ENCODE data around the gene MTMR3. TPM values are rescaled to one million over a fixed set of nuclear protein-coding genes. Genes with fewer than 3 reads are reported as not detected.

MTMR3 gene
- total RNA-seq, 2 experiments from 2014 or later, result 17.6 to 22.2 TPM

GRCh38 chr22:29877620-29878019, 5.4 kb upstream of the MTMR3 start:
- no peak overlapping the region for H3K4me3 ChIP-seq (ENCODE audit: low read depth, low read length, poor library complexity, severe bottlenecking)
- H3K4me2 ChIP-seq (ENCODE audit: low read length), result no peak overlapping the region
- BruUV-seq (replicated peaks), result no TSS peak
- POLR2A ChIA-PET, result no interaction called here
- no peak overlapping the region for H2AFZ ChIP-seq (ENCODE audit: low read length)
- H3K9me3 ChIP-seq (ENCODE audit: low read length), result no peaks in the 10 kb centered on the region
- no peak overlapping the region for H3K27ac ChIP-seq (ENCODE audit: low read depth, low read length, poor library complexity, severe bottlenecking)
- H3K4me1 ChIP-seq (ENCODE audit: insufficient read depth, low read length, poor library complexity, severe bottlenecking), result no peaks in the 10 kb centered on the region
- no peak for TF ChIP-seq CTCF (conservative IDR thresholded peaks at IDR 0.05; ENCODE audit: low read length)
- no peak for TF ChIP-seq EZH2phosphoT487 (IDR thresholded peaks at IDR 0.05; ENCODE audit: borderline replicate concordance, low read depth, low read length)
- CTCF ChIA-PET (ENCODE audit: unreplicated experiment), result no interaction called here
- H3K79me2 ChIP-seq (ENCODE audit: insufficient read depth, low read depth, low read length), result no peaks in the 10 kb centered on the region
- no peak for DNase-seq (ENCODE audit: low spot score)
- no peaks in the 10 kb centered on the region for H4K20me1 ChIP-seq (ENCODE audit: insufficient read depth, low read length)
- intact Hi-C loops (cut with micrococcal nuclease; ENCODE audit: unreplicated experiment), result no loop called here
- H3K9me2 ChIP-seq (ENCODE audit: insufficient read depth, low read length), result no peaks in the 10 kb centered on the region
- no peaks in the 10 kb centered on the region for H3K36me3 ChIP-seq (ENCODE audit: insufficient read depth, low read length)

GRCh38 chr22:29879753-29880152, 3.2 kb upstream of the MTMR3 start:
- no peak overlapping the region for H3K4me2 ChIP-seq (ENCODE audit: low read length)
- no peak overlapping the region for H2AFZ ChIP-seq (ENCODE audit: low read length)
- TF ChIP-seq EZH2phosphoT487 (IDR thresholded peaks at IDR 0.05; ENCODE audit: borderline replicate concordance, low read depth, low read length) (no peak), CTCF (conservative IDR thresholded peaks at IDR 0.05; ENCODE audit: low read length) (no peak)
- BruUV-seq (replicated peaks), result no TSS peak
- no peaks in the 10 kb centered on the region for H3K9me3 ChIP-seq (ENCODE audit: low read length)
- DNase-seq (ENCODE audit: low spot score), result peak; percentile 4
- intact Hi-C loops (cut with micrococcal nuclease; ENCODE audit: unreplicated experiment), result loop anchor here (5.0 kb wide), 1 partner anchor 112 kb away; the partner anchor contains the start of genes UQCR10 and ZMAT5
- peaks cover 12% of the 10 kb centered on the region; the same call in 1 of the 2 replicates for H3K79me2 ChIP-seq (ENCODE audit: insufficient read depth, low read depth, low read length)
- H3K4me1 ChIP-seq (ENCODE audit: insufficient read depth, low read length, poor library complexity, severe bottlenecking), result peaks cover 5% of the 10 kb centered on the region
- CTCF ChIA-PET (ENCODE audit: unreplicated experiment), result no interaction called here
- no peak overlapping the region for H3K27ac ChIP-seq (ENCODE audit: low read depth, low read length, poor library complexity, severe bottlenecking)
- H3K4me3 ChIP-seq (ENCODE audit: low read depth, low read length, poor library complexity, severe bottlenecking), result no peak overlapping the region
- no peaks in the 10 kb centered on the region for H3K36me3 ChIP-seq (ENCODE audit: insufficient read depth, low read length)
- H3K9me2 ChIP-seq (ENCODE audit: insufficient read depth, low read length), result no peaks in the 10 kb centered on the region
- POLR2A ChIA-PET, result no interaction called here
- no peaks in the 10 kb centered on the region for H4K20me1 ChIP-seq (ENCODE audit: insufficient read depth, low read length)

- TF ChIP-seq EZH2phosphoT487 (IDR thresholded peaks at IDR 0.05; ENCODE audit: borderline replicate concordance, low read depth, low read length), result no peak
- TF ChIP-seq CTCF (conservative IDR thresholded peaks at IDR 0.05; ENCODE audit: low read length), result no peak
- Histone ChIP-seq H3K4me1 (ENCODE audit: insufficient read depth, low read length, poor library complexity, severe bottlenecking) (peaks cover 5% of the 10 kb centered on the region), H3K79me2 (ENCODE audit: insufficient read depth, low read depth, low read length) (peaks cover 16% of the 10 kb centered on the region; the same call in 1 of the 2 replicates), H2AFZ (ENCODE audit: low read length) (no peak overlapping the region; the same call in 1 of the 2 replicates), H4K20me1 (ENCODE audit: insufficient read depth, low read length) (no peaks in the 10 kb centered on the region), H3K36me3 (ENCODE audit: insufficient read depth, low read length) (no peaks in the 10 kb centered on the region), H3K4me2 (ENCODE audit: low read length) (peak overlapping the region; percentile 50), H3K9me3 (ENCODE audit: low read length) (no peaks in the 10 kb centered on the region), H3K4me3 (ENCODE audit: low read depth, low read length, poor library complexity, severe bottlenecking) (peak overlapping the region; percentile 98), H3K9me2 (ENCODE audit: insufficient read depth, low read length) (no peaks in the 10 kb centered on the region), H3K27ac (ENCODE audit: low read depth, low read length, poor library complexity, severe bottlenecking) (no peak overlapping the region)
- DNase-seq (ENCODE audit: low spot score), result no peak
- ChIA-PET POLR2A (interaction anchor here (0.7 kb wide), 2 partner anchors 40 to 138 kb away, joined by 4 to 5 read pairs; no protein-coding TSS in a partner anchor), CTCF (ENCODE audit: unreplicated experiment) (no interaction called here)
- BruUV-seq (replicated peaks), result no TSS peak
- intact Hi-C loops (cut with micrococcal nuclease; ENCODE audit: unreplicated experiment), result loop anchor here (2.0 to 5.0 kb wide), 2 partner anchors 44 to 115 kb away; partner anchors contain the start of genes ASCC2, UQCR10 and ZMAT5
Measured at GRCh38 chr22:29882716-29883044, 294 bp upstream of the MTMR3 start.

Measured in OCI-LY7 (cell line).